Inferior parietal cortex (tissue), 1 donor: Measurements from ENCODE around the gene FHIP1A.

Experiments used
- DNase-seq: peaks from one replicate; pipeline ENCODE4 v3.0.0-alpha.2; 2016; ENCODE audit errors: extremely low spot score

Gene FHIP1A

GRCh38 chr4:151455212-151455611 lies 46.2 kb downstream of the FHIP1A start:
- no peak for DNase-seq

DNA sequence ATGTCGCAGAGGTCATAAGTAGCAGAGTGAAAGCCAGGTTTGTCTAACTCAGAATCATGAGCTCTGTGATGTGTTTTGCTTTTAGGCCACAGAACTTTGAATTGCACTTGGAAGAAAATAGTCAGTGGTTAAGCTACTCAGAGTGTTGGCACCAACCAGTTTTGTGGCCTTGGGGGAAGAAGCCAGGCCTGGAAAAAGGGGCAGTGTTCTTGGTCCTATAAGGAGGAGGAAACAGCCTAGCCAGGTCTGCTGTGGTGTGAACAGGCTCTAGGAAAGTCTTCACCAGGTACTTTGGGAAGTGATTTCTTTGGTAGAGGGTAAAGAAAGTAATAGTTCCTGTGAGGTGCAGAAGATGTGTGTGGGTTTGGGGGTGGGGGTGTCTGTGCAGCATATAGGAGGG lies 49.2 kb downstream of the FHIP1A start:
- DNase-seq = no peak
